ENCODE measurements around the gene SSH2. TPM values are rescaled to one million over a fixed set of nuclear protein-coding genes. Genes with fewer than 3 reads are reported as not detected.
"Not testable (repeated sequence)": the region's sequence is repeated elsewhere in the genome, so short reads cannot be mapped to it uniquely, and the experiment has no call there.

Gene SSH2
- total and polyA plus RNA-seq, 8 donors, result 8.4 to 19.1 (median 10.3) TPM

DNA sequence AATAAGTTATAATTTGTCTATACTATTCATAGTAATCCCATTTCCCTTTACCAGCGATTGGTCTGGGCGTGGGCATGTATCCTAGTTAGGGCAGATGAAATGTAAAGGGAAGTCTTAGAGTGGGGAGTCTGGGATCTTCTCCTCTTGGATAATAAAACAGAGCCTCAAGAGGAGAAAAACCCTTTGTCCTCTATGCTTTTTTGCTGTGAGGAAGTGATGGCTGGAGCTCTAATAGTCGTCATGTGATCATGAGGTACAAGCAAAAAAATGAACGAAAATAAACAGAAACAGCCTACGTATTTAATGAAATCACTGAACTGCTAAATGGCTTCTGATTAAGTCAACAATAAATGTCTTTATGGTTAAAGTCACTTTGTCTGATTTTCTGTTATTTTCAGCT is 38.2 kb upstream of the SSH2 start:
- H3K4me1 ChIP-seq, result no peaks in the 10 kb centered on the region
- H3K36me3 ChIP-seq, result no peaks in the 10 kb centered on the region
- FAIRE-seq, result no peak
- H3K27ac ChIP-seq, result no peak overlapping the region
- 76 to 78% methylated on average over 5 of the region's 5 CpGs for WGBS, 2 donors
- H3K4me3 ChIP-seq, result no peak overlapping the region
- no peak for DNase-seq
- TF ChIP-seq, protein P1, sequence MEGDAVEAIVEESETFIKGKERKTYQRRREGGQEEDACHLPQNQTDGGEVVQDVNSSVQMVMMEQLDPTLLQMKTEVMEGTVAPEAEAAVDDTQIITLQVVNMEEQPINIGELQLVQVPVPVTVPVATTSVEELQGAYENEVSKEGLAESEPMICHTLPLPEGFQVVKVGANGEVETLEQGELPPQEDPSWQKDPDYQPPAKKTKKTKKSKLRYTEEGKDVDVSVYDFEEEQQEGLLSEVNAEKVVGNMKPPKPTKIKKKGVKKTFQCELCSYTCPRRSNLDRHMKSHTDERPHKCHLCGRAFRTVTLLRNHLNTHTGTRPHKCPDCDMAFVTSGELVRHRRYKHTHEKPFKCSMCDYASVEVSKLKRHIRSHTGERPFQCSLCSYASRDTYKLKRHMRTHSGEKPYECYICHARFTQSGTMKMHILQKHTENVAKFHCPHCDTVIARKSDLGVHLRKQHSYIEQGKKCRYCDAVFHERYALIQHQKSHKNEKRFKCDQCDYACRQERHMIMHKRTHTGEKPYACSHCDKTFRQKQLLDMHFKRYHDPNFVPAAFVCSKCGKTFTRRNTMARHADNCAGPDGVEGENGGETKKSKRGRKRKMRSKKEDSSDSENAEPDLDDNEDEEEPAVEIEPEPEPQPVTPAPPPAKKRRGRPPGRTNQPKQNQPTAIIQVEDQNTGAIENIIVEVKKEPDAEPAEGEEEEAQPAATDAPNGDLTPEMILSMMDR (IDR thresholded peaks at IDR 0.05), result no peak
- no peaks in the 10 kb centered on the region for H3K9me3 ChIP-seq
- intact Hi-C loops (cut with DNase I), result no loop called here
- peak in 1 of 4 donors; percentile 38 for ATAC-seq
- H3K27me3 ChIP-seq, result no peaks in the 10 kb centered on the region

DNA sequence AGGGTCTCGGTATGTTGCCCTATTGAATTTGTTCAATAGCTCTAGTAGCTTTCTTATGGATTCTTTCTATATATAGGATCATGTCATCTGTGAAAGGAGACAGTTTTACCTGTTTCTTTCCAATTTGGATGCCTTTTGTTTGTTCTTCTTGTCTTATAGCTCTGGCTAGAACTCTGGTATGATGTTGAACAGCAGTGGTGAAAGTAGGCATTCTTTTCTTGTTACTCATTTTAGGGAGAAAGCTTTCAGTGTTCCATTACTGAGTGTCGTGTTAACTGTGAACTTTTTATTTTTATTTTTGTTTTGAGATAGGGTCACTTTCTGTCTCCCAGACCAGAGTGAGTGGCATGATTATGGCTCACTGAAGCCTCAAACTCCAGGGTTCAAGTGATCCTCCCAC is 32.6 kb upstream of the SSH2 start:
- Histone ChIP-seq H3K27ac (no peak overlapping the region), H3K4me1 (no peaks in the 10 kb centered on the region), H3K4me3 (no peak overlapping the region), H3K36me3 (no peaks in the 10 kb centered on the region), H3K9me3 (no peaks in the 10 kb centered on the region), H3K27me3 (no peaks in the 10 kb centered on the region)
- ATAC-seq (no peak), DNase-seq (no peak), FAIRE-seq (no peak)
- intact Hi-C loops (cut with DNase I), result no loop called here
- TF ChIP-seq, protein P1 (IDR thresholded peaks at IDR 0.05), result no peak
- 94 to 95% methylated on average over 2 of the region's 2 CpGs for WGBS, 2 donors

DNA sequence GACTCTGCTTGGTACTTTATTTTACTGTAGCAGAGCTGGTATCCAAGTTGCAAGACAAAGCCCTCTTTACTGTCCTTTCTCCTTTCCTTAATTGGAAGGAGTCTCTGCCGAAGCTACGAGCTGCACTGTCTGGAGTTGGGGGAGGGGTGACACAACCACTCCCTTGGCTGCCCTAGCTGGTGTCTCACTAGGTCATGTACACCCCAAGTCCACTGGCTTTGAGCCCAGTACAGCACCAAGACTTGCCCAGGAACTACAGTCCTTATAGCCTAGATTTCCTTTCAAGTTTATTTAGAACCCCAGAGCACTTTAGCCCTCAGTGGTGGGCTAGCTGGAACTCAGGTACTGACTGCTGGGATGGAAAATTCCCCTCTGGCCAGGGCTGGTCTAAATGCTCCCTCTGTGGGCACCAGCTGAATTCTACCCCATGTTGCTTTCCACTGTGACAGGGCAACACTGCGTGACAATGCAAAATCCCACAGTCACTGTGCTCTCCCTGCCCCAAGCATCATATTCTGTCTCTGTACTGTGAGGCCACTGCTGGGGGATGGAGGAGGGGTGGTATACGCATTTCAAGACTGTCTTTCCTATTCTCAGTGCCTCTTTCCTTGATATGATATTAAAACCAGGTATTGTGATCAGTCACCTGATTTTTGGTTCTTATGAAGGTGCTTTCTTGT is 29.8 kb upstream of the SSH2 start:
- Histone ChIP-seq H3K9me3 (no peaks in the 10 kb centered on the region), H3K27ac (no peak overlapping the region), H3K4me3 (no peak overlapping the region), H3K4me1 (no peaks in the 10 kb centered on the region), H3K27me3 (no peaks in the 10 kb centered on the region), H3K36me3 (no peaks in the 10 kb centered on the region)
- ATAC-seq, result no peak
- TF ChIP-seq, protein P1 (IDR thresholded peaks at IDR 0.05), result no peak
- DNase-seq, result no peak
- FAIRE-seq, result no peak
- intact Hi-C loops (cut with DNase I), result no loop called here
- WGBS, 2 donors, result 80 to 84% methylated on average over 4 of the region's 4 CpGs

DNA sequence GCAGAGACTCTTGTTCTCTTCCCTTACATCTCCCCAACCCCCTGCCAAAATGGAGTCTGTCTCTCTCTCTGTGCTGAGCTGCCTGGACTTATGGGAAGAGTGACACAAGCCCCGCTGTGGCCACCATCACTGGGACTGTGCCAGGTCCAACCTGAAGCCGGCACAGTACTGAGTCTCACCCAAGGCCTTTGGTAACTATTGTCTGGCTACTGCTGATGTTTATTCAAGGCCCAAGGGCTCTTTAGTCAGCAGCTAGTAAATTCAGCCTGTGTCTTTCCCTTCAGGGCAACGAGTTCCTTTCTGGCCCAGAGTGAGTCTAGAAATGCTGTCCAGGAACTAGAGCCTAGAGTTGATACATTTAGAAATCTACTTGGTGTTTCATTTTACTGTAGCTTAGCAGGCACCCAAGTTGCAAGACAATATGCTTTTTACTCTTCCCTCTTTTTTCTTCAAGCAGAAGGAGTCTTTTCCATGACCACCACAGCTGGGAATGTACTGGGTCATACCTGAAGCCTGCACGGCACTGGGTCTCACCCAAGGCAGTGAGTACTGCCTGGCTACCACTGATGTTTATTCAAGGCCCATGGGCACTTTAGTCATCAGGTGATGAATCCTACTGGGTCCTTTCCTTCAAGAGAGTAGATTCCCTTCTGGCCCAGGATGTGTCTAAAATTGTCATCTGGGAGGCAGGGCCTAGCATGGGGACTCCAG is 29.1 kb upstream of the SSH2 start:
- WGBS, 2 donors, result 69 to 74% methylated on average over 4 of the region's 4 CpGs
- Histone ChIP-seq H3K27ac (no peak overlapping the region), H3K27me3 (no peaks in the 10 kb centered on the region), H3K36me3 (no peaks in the 10 kb centered on the region), H3K9me3 (no peaks in the 10 kb centered on the region), H3K4me3 (no peak overlapping the region), H3K4me1 (no peaks in the 10 kb centered on the region)
- no peak for ATAC-seq
- TF ChIP-seq, protein P1 (IDR thresholded peaks at IDR 0.05), result no peak
- intact Hi-C loops (cut with DNase I), result no loop called here
- no peak for FAIRE-seq
- DNase-seq, result no peak

DNA sequence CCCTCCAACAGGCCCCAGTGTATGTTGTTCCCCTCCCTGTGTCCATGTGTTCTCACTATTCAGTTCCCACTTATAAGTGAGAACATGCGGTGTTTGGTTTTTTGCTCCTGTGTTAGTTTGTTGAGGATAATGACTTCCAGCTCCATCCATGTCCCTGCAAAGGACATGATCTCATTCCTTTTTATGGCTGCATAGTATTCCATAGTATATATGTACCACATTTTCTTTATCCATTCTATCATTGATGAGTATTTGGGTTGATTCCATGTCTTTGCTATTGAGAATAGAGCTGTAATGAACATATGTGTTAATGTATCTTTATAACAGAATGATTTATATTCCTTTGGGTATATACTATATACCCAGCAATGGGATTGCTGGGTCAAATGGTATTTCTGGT is 27.5 kb upstream of the SSH2 start:
- intact Hi-C loops (cut with DNase I); H3K4me3 ChIP-seq; H3K36me3 ChIP-seq; H3K4me1 ChIP-seq; H3K27me3 ChIP-seq; ATAC-seq; H3K27ac ChIP-seq; FAIRE-seq; H3K9me3 ChIP-seq; DNase-seq: not testable (repeated sequence)
- 93 to 100% methylated on average over 1 of the region's 1 CpG for WGBS, 2 donors

Data from pancreas (tissue), 10 donors.